H1 (cell line): ENCODE results near the gene VAMP3. TPM values are rescaled to one million over a fixed set of nuclear protein-coding genes. Genes with fewer than 3 reads are reported as not detected.

ENCODE experiments used
- CTCF ChIA-PET: fragments of 300-600 bp; sonication (Branson Sonifier 250); formaldehyde crosslinking; loops from one replicate; lab custom pipeline; 2021; ENCODE audit not compliant: partially characterized antibody; lab: Charles Lee
- POLR2A ChIA-PET: fragments of 300-600 bp; sonication (Branson Sonifier 250); formaldehyde crosslinking; loops from one replicate; lab custom pipeline; 2021; ENCODE audit warnings: inconsistent platforms; ENCODE audit not compliant: partially characterized antibody; lab: Charles Lee
- DNase-seq, 2 experiments: peaks; one replicate each; pipeline versions ENCODE4 v3.0.0 to v3.0.0-alpha.2; 2010 to 2022; ENCODE audit warnings: low spot score in 2 of 2, low read depth in 1 of 2, mixed read lengths in 1 of 2
- FAIRE-seq: peaks from 2 replicates; lab custom pipeline; 2011; peaks lifted over from hg19 to GRCh38; lab: Jason Lieb, UNC
- H2AFZ ChIP-seq: 2 replicates; pipeline ENCODE4 v1.8.1; 2012; ENCODE audit warnings: low read length, inconsistent platforms
- H2AK5ac ChIP-seq: 2 replicates; pipeline ENCODE4 v1.6.1; 2013; ENCODE audit warnings: low read depth, low read length
- H2BK120ac ChIP-seq: replicated peaks from 2 replicates; pipeline ENCODE3; 2013; ENCODE audit warnings: low read depth, low read length, inconsistent platforms
- H2BK12ac ChIP-seq: 2 replicates; pipeline ENCODE4 v1.6.1; 2013; ENCODE audit warnings: low read depth, low read length
- H2BK15ac ChIP-seq: 2 replicates; pipeline ENCODE4 v1.6.1; 2013; ENCODE audit warnings: low read length
- H2BK20ac ChIP-seq: 2 replicates; pipeline ENCODE4 v1.6.1; 2013; ENCODE audit warnings: low read length
- H2BK5ac ChIP-seq: 2 replicates; pipeline ENCODE4 v1.6.1; 2013; ENCODE audit warnings: low read depth, low read length
- H3K14ac ChIP-seq: 2 replicates; pipeline ENCODE4 v1.6.1; 2013; ENCODE audit warnings: inconsistent platforms; ENCODE audit not compliant: insufficient read length
- H3K18ac ChIP-seq: 2 replicates; pipeline ENCODE4 v1.6.1; 2013; ENCODE audit warnings: low read length; ENCODE audit errors: extremely low read depth
- H3K23ac ChIP-seq: 2 replicates; pipeline ENCODE4 v1.6.1; 2013; ENCODE audit warnings: inconsistent platforms; ENCODE audit not compliant: insufficient read length
- H3K23me2 ChIP-seq: 2 replicates; pipeline ENCODE4 v1.6.1; 2013; ENCODE audit warnings: low read depth, low read length
- H3K27ac ChIP-seq: 2 replicates; pipeline ENCODE4 v1.6.1; 2011; ENCODE audit warnings: low read depth, low read length, inconsistent platforms
- H3K27me3 ChIP-seq, 4 experiments: replicated peaks in 1 of 4; 1 replicate in 1 of 4; 2 replicates in 3 of 4; pipeline versions ENCODE4 v1.6.1 to v1.8.1; 2011 to 2013; ENCODE audit warnings: low read length in 3 of 4, mild to moderate bottlenecking in 3 of 4, inconsistent platforms in 2 of 4, mixed read lengths in 2 of 4, moderate library complexity in 1 of 4; ENCODE audit not compliant: control insufficient read depth in 3 of 4, insufficient read depth in 3 of 4; ENCODE audit errors: extremely low read depth in 1 of 4
- H3K36me3 ChIP-seq, 4 experiments: 2 replicates each; pipeline versions ENCODE4 v1.6.1 to v1.8.1; 2011 to 2013; ENCODE audit warnings: mild to moderate bottlenecking in 4 of 4, low read length in 3 of 4, moderate library complexity in 2 of 4, control low read depth in 1 of 4, inconsistent platforms in 1 of 4; ENCODE audit not compliant: insufficient read depth in 4 of 4, control insufficient read depth in 2 of 4
- H3K4ac ChIP-seq: replicated peaks from 2 replicates; pipeline ENCODE3; 2013; ENCODE audit warnings: low read length, low read depth, mixed read lengths, inconsistent platforms; ENCODE audit not compliant: insufficient read length
- H3K4me1 ChIP-seq, 4 experiments: replicated peaks in 1 of 4; 1 replicate in 1 of 4; 2 replicates in 3 of 4; pipeline versions ENCODE4 v1.6.1 to v1.8.1; 2011 to 2013; ENCODE audit warnings: low read length in 3 of 4, inconsistent platforms in 2 of 4, mixed read lengths in 1 of 4; ENCODE audit not compliant: insufficient read depth in 4 of 4, control insufficient read depth in 3 of 4
- H3K4me2 ChIP-seq, 2 experiments: 2 replicates each; pipeline versions ENCODE4 v1.6.1 to v1.8.1; 2011 to 2013; ENCODE audit warnings: low read depth in 2 of 2, low read length in 2 of 2, control low read depth in 1 of 2, inconsistent platforms in 1 of 2, mild to moderate bottlenecking in 1 of 2; ENCODE audit not compliant: insufficient read depth in 1 of 2
- H3K4me3 ChIP-seq, 4 experiments: fragments of 200-600, 300-600 bp in 1 of 4; sonication (generic), shearing (Covaris generic), sonication (Bioruptor Twin) in 1 of 4; 2 replicates each; pipeline versions ENCODE4 v1.5.1 to v1.8.1; 2011 to 2016; ENCODE audit warnings: low read length in 4 of 4, low read depth in 3 of 4, control low read depth in 2 of 4, inconsistent platforms in 2 of 4, mild to moderate bottlenecking in 2 of 4, mixed read lengths in 1 of 4, moderate library complexity in 1 of 4; ENCODE audit not compliant: insufficient read depth in 2 of 4; ENCODE audit errors: extremely low read depth in 1 of 4
- H3K56ac ChIP-seq: replicated peaks from 2 replicates; pipeline ENCODE3; 2013; ENCODE audit warnings: low read depth, mild to moderate bottlenecking, mixed read lengths, low read length, inconsistent platforms; ENCODE audit not compliant: insufficient read length
- H3K79me1 ChIP-seq: 2 replicates; pipeline ENCODE4 v1.6.1; 2013; ENCODE audit warnings: low read depth, low read length, control low read depth
- H3K79me2 ChIP-seq, 2 experiments: 2 replicates each; pipeline versions ENCODE4 v1.6.1 to v1.8.1; 2012 to 2013; ENCODE audit warnings: low read length in 2 of 2, mild to moderate bottlenecking in 2 of 2, inconsistent platforms in 1 of 2; ENCODE audit not compliant: insufficient read depth in 2 of 2, control insufficient read depth in 1 of 2
- H3K9ac ChIP-seq, 4 experiments: replicated peaks in 1 of 4; 1 replicate in 1 of 4; 2 replicates in 3 of 4; pipeline versions ENCODE4 v1.6.1 to v1.8.1; 2011 to 2013; ENCODE audit warnings: low read depth in 3 of 4, low read length in 3 of 4, control low read depth in 2 of 4, mild to moderate bottlenecking in 2 of 4, moderate library complexity in 2 of 4, inconsistent platforms in 1 of 4; ENCODE audit errors: extremely low read depth in 1 of 4
- H3K9me3 ChIP-seq, 2 experiments: 2 replicates each; pipeline versions ENCODE4 v1.6.1 to v1.8.1; 2012 to 2013; ENCODE audit warnings: mild to moderate bottlenecking in 2 of 2, moderate library complexity in 2 of 2, control low read depth in 1 of 2, inconsistent platforms in 1 of 2, low read depth in 1 of 2, low read length in 1 of 2, mixed read lengths in 1 of 2; ENCODE audit not compliant: insufficient read depth in 2 of 2
- H4K20me1 ChIP-seq, 2 experiments: replicated peaks in 1 of 2; 2 replicates each; pipeline versions ENCODE3 to v1.8.1; 2011 to 2013; ENCODE audit warnings: inconsistent platforms in 2 of 2, low read length in 2 of 2, mild to moderate bottlenecking in 1 of 2; ENCODE audit not compliant: insufficient read depth in 2 of 2, control insufficient read depth in 1 of 2
- H4K5ac ChIP-seq: 2 replicates; pipeline ENCODE4 v1.6.1; 2013; ENCODE audit warnings: low read length, low read depth, mixed read lengths, inconsistent platforms; ENCODE audit not compliant: insufficient read length
- H4K8ac ChIP-seq: 2 replicates; pipeline ENCODE4 v1.8.0; 2013; ENCODE audit warnings: mild to moderate bottlenecking, moderate library complexity, low read length, inconsistent platforms; ENCODE audit not compliant: insufficient read depth; ENCODE audit errors: extremely low read depth
- H4K91ac ChIP-seq: replicated peaks from 2 replicates; pipeline ENCODE3; 2013; ENCODE audit warnings: low read length, mixed read lengths, inconsistent platforms; ENCODE audit not compliant: insufficient read length
- ATF3 ChIP-seq: IDR thresholded peaks from 2 replicates; pipeline ENCODE4 v1.6.1; 2011; ENCODE audit warnings: low read depth, mild to moderate bottlenecking, low read length; ENCODE audit not compliant: insufficient read depth
- BACH1 ChIP-seq: IDR thresholded peaks from 2 replicates; pipeline ENCODE4 v1.6.1; 2012; ENCODE audit warnings: low read length, improper control_type of control experiment
- BCL11A ChIP-seq, 2 experiments: IDR thresholded peaks; one replicate each; pipeline ENCODE4 v1.6.1; 2011; ENCODE audit warnings: low read depth in 2 of 2, low read length in 2 of 2, mild to moderate bottlenecking in 2 of 2
- CHD1 ChIP-seq: IDR thresholded peaks from 2 replicates; pipeline ENCODE4 v1.6.1; 2012; ENCODE audit warnings: low read depth, low read length, improper control_type of control experiment
- JUND ChIP-seq: IDR thresholded peaks from 2 replicates; pipeline ENCODE4 v1.6.1; 2011; ENCODE audit warnings: mild to moderate bottlenecking, improper control_type of control experiment, low read length
- MAFK ChIP-seq: IDR thresholded peaks from 2 replicates; pipeline ENCODE4 v1.6.1; 2012; ENCODE audit warnings: low read depth, mild to moderate bottlenecking, improper control_type of control experiment, low read length
- MAX ChIP-seq: IDR thresholded peaks from 2 replicates; pipeline ENCODE4 v1.6.1; 2012; ENCODE audit warnings: inconsistent platforms
- NRF1 ChIP-seq: IDR thresholded peaks from 2 replicates; pipeline ENCODE4 v1.6.1; 2011; ENCODE audit warnings: mild to moderate bottlenecking, low read depth, low read length, improper control_type of control experiment
- POLR2AphosphoS5 ChIP-seq: IDR thresholded peaks from 2 replicates; pipeline ENCODE4 v1.6.1; 2011; ENCODE audit warnings: low read depth, low read length
- SIN3A ChIP-seq, 2 experiments: IDR thresholded peaks in 1 of 2; conservative IDR thresholded peaks in 1 of 2; 2 replicates each; pipeline ENCODE4 v1.6.1; 2011 to 2012; ENCODE audit warnings: low read length in 2 of 2, improper control_type of control experiment in 1 of 2, low read depth in 1 of 2, mild to moderate bottlenecking in 1 of 2
- SP4 ChIP-seq: IDR thresholded peaks from 2 replicates; pipeline ENCODE4 v1.6.1; 2012; ENCODE audit warnings: low read length, inconsistent platforms
- SUZ12 ChIP-seq: fragments of 200-600 bp; sonication (generic); IDR thresholded peaks from 2 replicates; pipeline ENCODE4 v1.6.1; 2012; ENCODE audit warnings: mild to moderate bottlenecking, inconsistent platforms, low read length, moderate library complexity, mixed read lengths
- USF2 ChIP-seq: IDR thresholded peaks from 2 replicates; pipeline ENCODE4 v1.6.1; 2011; ENCODE audit warnings: low read length, improper control_type of control experiment
- WGBS, 2 experiments: shearing (Covaris generic) in 1 of 2; methylation state at CpG; one replicate each; pipeline versions ENCODE4 v1.1.6 to v1.1.7; 2013 to 2015; ENCODE audit warnings: low lambda C conversion rate in 2 of 2, mixed read lengths in 2 of 2, inconsistent platforms in 1 of 2, low coverage in 1 of 2, missing lambda C conversion rate in 1 of 2; ENCODE audit not compliant: insufficient replicate concordance in 2 of 2, insufficient coverage in 1 of 2, insufficient read length in 1 of 2; ENCODE audit errors: extremely low coverage in 1 of 2, missing lambda C conversion rate in 1 of 2; 5-methylcytosine and 5-hydroxymethylcytosine counted together
- polyA plus RNA-seq, 7 experiments: library from polyadenylated mRNA; depleted of rRNA in 3 of 7; stranded (reverse) in 5 of 7; unstranded in 2 of 7; fragments of >200 nt in 5 of 7; fragments of 200-250 nt in 2 of 7; gene quantifications; 1 replicate in 5 of 7; 2 replicates in 1 of 7; 4 replicates in 1 of 7; pipeline versions ENCODE4 v1.2.1 to v1.2.3, GENCODE V29; 2011 to 2013; ENCODE audit warnings: missing spikeins in 2 of 7, mixed read lengths in 2 of 7
- total RNA-seq: library from RNA; stranded (reverse); fragmentation: NEBNext Ultra II Directional; extraction: Animal tissue kit (Norgen Biotek cat#: 25700); gene quantifications from 2 replicates; pipeline ENCODE4 v1.2.1, GENCODE V29; 2021

Gene VAMP3
- total and polyA plus RNA-seq, 2 of the 8 experiments (the other 6 are each of a cell fraction or from before 2014, with no cell fraction given), result 27.9 to 36.7 TPM

- no peak overlapping the region for H3K9ac ChIP-seq
- POLR2A ChIA-PET, result interaction anchor here (1.3 kb wide), 1 partner anchor 25 kb away, joined by 3 read pairs; no protein-coding TSS in a partner anchor
- no peak overlapping the region for H3K23ac ChIP-seq
- CTCF ChIA-PET, result interaction anchor here (0.7 to 2.8 kb wide), 4 partner anchors 10 to 80 kb away, joined by 3 to 28 read pairs (median 14); no protein-coding TSS in a partner anchor
- H4K91ac ChIP-seq, result no peak overlapping the region
- H3K56ac ChIP-seq, result no peak overlapping the region
- peak in 1 of 2 experiments; percentile 14 for DNase-seq
- H2BK15ac ChIP-seq, result no peak overlapping the region
- H3K4me2 ChIP-seq, result no peak overlapping the region
- no peaks in the 10 kb centered on the region for H3K9me3 ChIP-seq
- 92% methylated on average over 6 of the region's 6 CpGs; no CpG with 5 or more reads in 1 of the 2 experiments for WGBS, 2 experiments
- no peak overlapping the region for H4K8ac ChIP-seq
- H3K14ac ChIP-seq, result no peak overlapping the region
- no peak overlapping the region for H2BK120ac ChIP-seq
- FAIRE-seq, result no peak
- no peak overlapping the region for H2AK5ac ChIP-seq
- no peaks in the 10 kb centered on the region for H4K20me1 ChIP-seq
- no peaks in the 10 kb centered on the region for H3K79me2 ChIP-seq
- no peaks in the 10 kb centered on the region for H3K79me1 ChIP-seq
- H4K5ac ChIP-seq, result no peak overlapping the region
- no peaks in the 10 kb centered on the region for H3K27me3 ChIP-seq
- H3K23me2 ChIP-seq, result no peaks in the 10 kb centered on the region
- H3K36me3 ChIP-seq, result peaks cover 0 to 4% (median 0%) of the 10 kb centered on the region in 4 experiments; a peak in 2 of 8 replicates
- H3K4ac ChIP-seq, result no peak overlapping the region
- no peak overlapping the region for H3K4me3 ChIP-seq
- H3K4me1 ChIP-seq, result no peaks in the 10 kb centered on the region
- H2BK5ac ChIP-seq, result no peak overlapping the region
- no peak overlapping the region for H2BK12ac ChIP-seq
- no peak overlapping the region for H3K18ac ChIP-seq
- no peak overlapping the region for H3K27ac ChIP-seq
- H2BK20ac ChIP-seq, result no peak overlapping the region
- H2AFZ ChIP-seq, result no peak overlapping the region
- TF ChIP-seq BCL11A (IDR thresholded peaks at IDR 0.05; ENCODE audit: low read depth in 2 of 2, low read length in 2 of 2), result no peak
- no peak for TF ChIP-seq ATF3
- no peak for TF ChIP-seq CHD1
- TF ChIP-seq BACH1, result no peak
- no peak for TF ChIP-seq JUND
- no peak for TF ChIP-seq USF2
- TF ChIP-seq SIN3A (conservative IDR thresholded peaks at IDR 0.05 in 1 of 2, IDR thresholded peaks at IDR 0.05 in 1 of 2; ENCODE audit: low read depth in 1 of 2, low read length in 2 of 2), result no peak
- no peak for TF ChIP-seq NRF1
- TF ChIP-seq SP4, result no peak
- no peak for TF ChIP-seq MAX
- no peak for TF ChIP-seq MAFK
- no peak for TF ChIP-seq SUZ12
- no peak for TF ChIP-seq POLR2AphosphoS5
Measured at GRCh38 chr1:7743346-7743745, 27.8 kb upstream of the VAMP3 start.
